K562 (cell line): ENCODE data around the gene TRPM2. TPM values are rescaled to one million over a fixed set of nuclear protein-coding genes. Genes with fewer than 3 reads are reported as not detected.

ENCODE experiments used
- ATAC-seq: fragments of 200-7000 bp; cut with Tn5 transposase; 3 replicates; pipeline ENCODE4 v1.9.1; 2020; ENCODE audit warnings: moderate library complexity
- BruUV-seq: library from RNA; stranded (reverse); fragments of 400-500 nt; replicated peaks from 2 replicates; lab custom pipeline; 2021; lab: Mats Ljungman, UMichigan
- CTCF ChIA-PET: fragments of 300-600 bp; formaldehyde crosslinking; extraction: SDS; loops from one replicate; lab custom pipeline; 2021; ENCODE audit warnings: low intra/inter-chr PET ratio; lab: Yijun Ruan, JAX
- POLR2A ChIA-PET: fragments of 300-600, 350-650 bp; sonication (Branson Sonifier 250); formaldehyde crosslinking; extraction: SDS; loops from one replicate; lab custom pipeline; 2021; ENCODE audit warnings: antibody characterized with exemption, inconsistent platforms; lab: Yijun Ruan, JAX
- DNase-seq, 4 experiments: peaks; one replicate each; pipeline versions ENCODE4 v3.0.0 to v3.0.0-alpha.2; 2011 to 2018; ENCODE audit warnings: low spot score in 3 of 4, mixed read lengths in 3 of 4; ENCODE audit errors: extremely low read depth in 1 of 4
- FAIRE-seq: peaks from 2 replicates; lab custom pipeline; 2011; peaks lifted over from hg19 to GRCh38; lab: Jason Lieb, UNC
- H2AFZ ChIP-seq: 2 replicates; pipeline ENCODE4 v1.6.0; 2011; ENCODE audit warnings: low read depth, low read length, control low read depth, inconsistent platforms
- H3K27ac ChIP-seq: fragments of 200-600 bp; 3 replicates; pipeline ENCODE4 v1.8.0; 2011; ENCODE audit warnings: low read depth, mild to moderate bottlenecking, control low read depth, inconsistent platforms, low read length, moderate library complexity, mixed read lengths; ENCODE audit errors: extremely low read depth
- H3K27me3 ChIP-seq, 2 experiments: fragments of 300-600 bp in 1 of 2; 2 replicates in 1 of 2; 3 replicates in 1 of 2; pipeline versions ENCODE4 v1.6.0 to v1.8.0; 2011; ENCODE audit warnings: inconsistent platforms in 2 of 2, low read length in 2 of 2, mild to moderate bottlenecking in 1 of 2, mixed read lengths in 1 of 2, moderate library complexity in 1 of 2; ENCODE audit not compliant: control insufficient read depth in 2 of 2, insufficient read depth in 2 of 2
- H3K36me3 ChIP-seq: fragments of 300-600 bp; 3 replicates; pipeline ENCODE4 v1.8.0; 2011; ENCODE audit warnings: mild to moderate bottlenecking, low read length, inconsistent platforms; ENCODE audit not compliant: control insufficient read depth, insufficient read depth
- H3K4me1 ChIP-seq, 2 experiments: fragments of 200-600 bp in 1 of 2; replicated peaks in 1 of 2; 2 replicates in 1 of 2; 3 replicates in 1 of 2; pipeline versions ENCODE4 v1.5.1 to v1.8.0; 2011; ENCODE audit warnings: inconsistent platforms in 2 of 2, low read length in 2 of 2, mild to moderate bottlenecking in 1 of 2, mixed read lengths in 1 of 2, moderate library complexity in 1 of 2; ENCODE audit not compliant: control insufficient read depth in 2 of 2, insufficient read depth in 2 of 2
- H3K4me2 ChIP-seq: 2 replicates; pipeline ENCODE4 v1.6.1; 2011; ENCODE audit warnings: low read length, control low read depth, inconsistent platforms, mixed read lengths; ENCODE audit not compliant: insufficient read depth
- H3K4me3 ChIP-seq: fragments of 200-600 bp; sonication (generic), shearing (Covaris generic); 2 replicates; pipeline ENCODE4 v1.5.1; 2016; ENCODE audit warnings: control low read depth, inconsistent platforms
- H3K79me2 ChIP-seq: fragments of 200-600 bp; 3 replicates; pipeline ENCODE4 v1.8.0; 2011; ENCODE audit warnings: low read length, inconsistent platforms; ENCODE audit not compliant: control insufficient read depth, insufficient read depth
- H3K9ac ChIP-seq, 2 experiments: 2 replicates each; pipeline versions ENCODE4 v1.6.0 to v1.6.1; 2011; ENCODE audit warnings: low read depth in 2 of 2, low read length in 2 of 2, control low read depth in 1 of 2, inconsistent platforms in 1 of 2, mild to moderate bottlenecking in 1 of 2, mixed read lengths in 1 of 2; ENCODE audit not compliant: insufficient read depth in 1 of 2
- H3K9me1 ChIP-seq: one replicate; pipeline ENCODE4 v1.6.0; 2011; ENCODE audit warnings: inconsistent platforms, mild to moderate bottlenecking, low read length, moderate library complexity; ENCODE audit not compliant: control insufficient read depth, insufficient read depth
- H3K9me3 ChIP-seq: replicated peaks from 2 replicates; pipeline ENCODE4 v1.5.1; 2011; ENCODE audit warnings: low read depth, low read length, inconsistent platforms; ENCODE audit not compliant: control insufficient read depth, insufficient read depth
- H4K20me1 ChIP-seq: replicated peaks from 2 replicates; pipeline ENCODE4 v1.6.1; 2011; ENCODE audit warnings: low read length, inconsistent platforms, mixed read lengths; ENCODE audit not compliant: control insufficient read depth, insufficient read depth
- ADNP ChIP-seq: fragments of 200-800 bp; sonication (Bioruptor generic); IDR thresholded peaks from 2 replicates; pipeline ENCODE4 v1.6.1; 2016; ENCODE audit warnings: missing genetic modification characterization, missing compliant biosample characterization
- CC2D1A ChIP-seq: fragments of 450-650 bp; IDR thresholded peaks from 2 replicates; pipeline ENCODE4 v1.6.1; 2017; ENCODE audit warnings: mild to moderate bottlenecking
- JUNB ChIP-seq: fragments of 450-650 bp; formaldehyde crosslinking; conservative IDR thresholded peaks from 2 replicates; pipeline ENCODE4 v1.4.0; 2020; ENCODE audit warnings: mild to moderate bottlenecking
- KDM5B ChIP-seq: fragments of 200-600 bp; sonication (generic); IDR thresholded peaks from 2 replicates; pipeline ENCODE4 v1.6.1; 2012; ENCODE audit warnings: low read depth, mild to moderate bottlenecking, moderate library complexity, low read length, control low read depth, inconsistent platforms; ENCODE audit not compliant: insufficient replicate concordance
- MBD2 ChIP-seq: sonication (generic); IDR thresholded peaks from 2 replicates; pipeline ENCODE4 v1.6.1; 2016; ENCODE audit warnings: low read depth, borderline replicate concordance
- PCBP2 ChIP-seq: fragments of 200-400 bp; formaldehyde crosslinking; IDR thresholded peaks from 2 replicates; pipeline ENCODE4 v1.6.1; 2018; ENCODE audit warnings: low read length, low read depth, mild to moderate bottlenecking, moderate library complexity; ENCODE audit not compliant: poor library complexity, severe bottlenecking
- SIX5 ChIP-seq, 2 experiments: IDR thresholded peaks; 2 replicates each; pipeline ENCODE4 v1.6.1; 2011; ENCODE audit warnings: low read length in 2 of 2, borderline replicate concordance in 1 of 2, low read depth in 1 of 2, mild to moderate bottlenecking in 1 of 2, moderate library complexity in 1 of 2; ENCODE audit not compliant: insufficient read depth in 1 of 2
- SRSF9 ChIP-seq: fragments of 200-400 bp; formaldehyde crosslinking; IDR thresholded peaks from 2 replicates; pipeline ENCODE4 v1.6.1; 2017; ENCODE audit warnings: low read depth, low read length, borderline replicate concordance
- ZNF583 ChIP-seq: fragments of 250-450 bp; sonication (Bioruptor Pico); IDR thresholded peaks from 2 replicates; pipeline ENCODE4 v1.4.0; 2020
- ZZZ3 ChIP-seq: fragments of 450-650 bp; IDR thresholded peaks from 2 replicates; pipeline ENCODE4 v1.6.1; 2016; ENCODE audit warnings: antibody characterized with exemption, mild to moderate bottlenecking, moderate library complexity
- WGBS: fragments of 100-300 bp; shearing (Covaris generic); methylation state at CpG from one replicate; pipeline ENCODE4 v1.1.6; 2016; ENCODE audit warnings: low coverage, mixed read lengths; ENCODE audit not compliant: insufficient coverage; ENCODE audit errors: missing lambda C conversion rate; 5-methylcytosine and 5-hydroxymethylcytosine counted together
- in situ Hi-C: fragments of 300-500 bp; cut with MboI; formaldehyde crosslinking; loops from 4 replicates; pipeline ENCODE4 v1.15.0; 2018; ENCODE audit warnings: inconsistent platforms, mixed read lengths
- intact Hi-C: fragments of 100-400 bp; cut with micrococcal nuclease; formaldehyde crosslinking; loops from 2 replicates; pipeline ENCODE4 v1.14.2; 2022
- polyA plus RNA-seq, 8 experiments: library from polyadenylated mRNA; depleted of rRNA in 4 of 8; stranded (reverse) in 5 of 8; unstranded in 3 of 8; fragments of >200 nt; fragmentation: Nextera tagmentation in 2 of 8; fragmentation: Illumina TruSeq in 1 of 8; extraction: Ambion mirVana in 2 of 8; extraction: Trizol in 1 of 8; gene quantifications; 2 replicates each; pipeline versions ENCODE4 v1.2.1 to v1.2.3, GENCODE V29; 2011 to 2014; ENCODE audit warnings: inconsistent platforms in 1 of 8, missing spikeins in 1 of 8
- total RNA-seq, 7 experiments: library from RNA; depleted of rRNA in 6 of 7; stranded (reverse); fragments of >200 nt in 6 of 7; fragmentation: Illumina TruSeq in 2 of 7; extraction: Trizol in 2 of 7; gene quantifications; 2 replicates each; pipeline versions ENCODE4 v1.2.1 to v1.2.3, GENCODE V29; 2011 to 2021; ENCODE audit warnings: low replicate concordance in 1 of 7
- TF ChIP-seq, protein P1 (sequence below): fragments of 250-450 bp; sonication (Bioruptor Pico); IDR thresholded peaks from 2 replicates; pipeline ENCODE4 v1.4.0; 2020; ENCODE audit warnings: mild to moderate bottlenecking
- TF ChIP-seq, protein P2 (sequence below): fragments of 250-450 bp; sonication (Bioruptor Pico); IDR thresholded peaks from 2 replicates; pipeline ENCODE4 v1.5.0; 2020; ENCODE audit warnings: mild to moderate bottlenecking

The TRPM2 gene
- total and polyA plus RNA-seq, 9 of the 15 experiments (the other 6 are each of a cell fraction or from before 2014, with no cell fraction given) = 0.33 to 2.1 (median 0.98) TPM; not detected in 2

DNA sequence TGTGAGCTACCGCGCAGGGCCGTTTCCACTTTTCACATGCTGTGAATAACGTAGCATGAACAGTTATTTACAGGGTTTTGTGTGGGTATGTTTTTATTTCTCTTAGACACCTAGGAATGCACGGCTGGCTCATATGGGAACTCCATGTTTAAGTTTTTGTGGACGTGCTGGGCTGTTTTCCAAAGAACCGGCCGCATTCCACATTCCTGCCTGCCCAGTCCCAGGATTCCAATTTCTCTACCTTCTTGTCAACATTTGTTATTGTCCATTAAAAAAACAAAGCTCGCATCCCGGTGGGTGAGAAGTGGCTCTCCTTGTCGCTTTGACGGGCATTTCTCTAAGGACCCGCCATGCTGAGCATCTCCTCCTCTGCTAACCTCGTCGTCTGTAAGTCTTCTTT lies 54.8 kb downstream of the TRPM2 start:
- H3K4me2 ChIP-seq = no peak overlapping the region
- intact Hi-C loops (no loop called here), in situ Hi-C loops (no loop called here)
- H3K9ac ChIP-seq = no peak overlapping the region
- ATAC-seq (no peak), FAIRE-seq (no peak), DNase-seq (no peak)
- no peaks in the 10 kb centered on the region for H3K36me3 ChIP-seq
- POLR2A ChIA-PET = no interaction called here
- CTCF ChIA-PET = interaction anchor here (0.7 kb wide), 1 partner anchor 42 kb away, joined by 3 read pairs; no protein-coding TSS in a partner anchor
- no TSS peak for BruUV-seq
- WGBS = 24% methylated on average over 15 of the region's 15 CpGs
- H3K27ac ChIP-seq = no peak overlapping the region
- H3K4me3 ChIP-seq = no peak overlapping the region
- H2AFZ ChIP-seq = no peak overlapping the region
- no peaks in the 10 kb centered on the region for H3K9me1 ChIP-seq
- peaks cover 13% of the 10 kb centered on the region; the same call in 1 of the 2 replicates for H3K9me3 ChIP-seq
- H4K20me1 ChIP-seq = no peaks in the 10 kb centered on the region
- peaks cover 0 to 3% of the 10 kb centered on the region in 2 experiments; a peak in 2 of 5 replicates for H3K4me1 ChIP-seq
- H3K79me2 ChIP-seq = no peaks in the 10 kb centered on the region
- no peaks in the 10 kb centered on the region for H3K27me3 ChIP-seq
- no peak for TF ChIP-seq ZNF583 (CRISPR knock-in tag)

DNA sequence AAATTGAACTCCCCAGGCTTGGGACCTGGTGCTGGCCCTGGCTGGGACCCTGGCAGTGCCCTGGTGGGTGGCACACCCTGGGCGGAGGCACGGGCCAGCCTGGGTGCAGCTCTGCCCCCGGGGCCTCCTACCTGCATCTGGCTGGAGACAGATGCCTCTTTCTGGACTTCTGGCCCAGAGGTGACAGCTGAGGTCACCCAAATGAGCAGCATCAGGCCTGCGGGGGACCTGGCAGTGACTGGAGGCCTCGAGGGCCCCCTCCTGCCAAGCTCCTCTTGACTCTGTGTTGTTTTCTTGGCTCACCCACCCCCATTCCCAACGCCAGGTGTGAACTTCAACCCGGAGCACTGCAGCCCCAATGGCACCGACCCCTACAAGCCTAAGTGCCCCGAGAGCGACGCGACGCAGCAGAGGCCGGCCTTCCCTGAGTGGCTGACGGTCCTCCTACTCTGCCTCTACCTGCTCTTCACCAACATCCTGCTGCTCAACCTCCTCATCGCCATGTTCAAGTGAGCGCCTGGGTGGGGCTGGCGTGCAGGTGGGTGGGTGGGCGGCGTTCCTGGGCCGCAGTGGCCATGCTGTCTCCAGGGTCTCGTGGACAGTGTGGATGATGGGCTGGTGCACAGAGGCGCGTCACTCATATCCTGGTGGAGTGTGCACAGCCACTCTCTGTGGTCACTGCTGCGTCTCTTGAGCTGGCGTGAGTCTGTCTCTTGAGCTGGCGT lies 60.3 kb downstream of the TRPM2 start:
- peaks cover 2 to 27% of the 10 kb centered on the region in 2 experiments; a peak in 2 of 5 replicates for H3K27me3 ChIP-seq
- H3K9ac ChIP-seq = no peak overlapping the region
- H2AFZ ChIP-seq = no peak overlapping the region
- POLR2A ChIA-PET = no interaction called here
- peaks cover 0 to 17% of the 10 kb centered on the region in 2 experiments; a peak in 1 of 5 replicates for H3K4me1 ChIP-seq
- H4K20me1 ChIP-seq = no peaks in the 10 kb centered on the region
- no peak overlapping the region for H3K4me2 ChIP-seq
- ATAC-seq (no peak), DNase-seq (no peak), FAIRE-seq (no peak)
- H3K9me1 ChIP-seq = no peaks in the 10 kb centered on the region
- H3K4me3 ChIP-seq = no peak overlapping the region
- CTCF ChIA-PET = no interaction called here
- no peaks in the 10 kb centered on the region for H3K36me3 ChIP-seq
- intact Hi-C loops (no loop called here), in situ Hi-C loops (no loop called here)
- 12% methylated on average over 26 of the region's 27 CpGs for WGBS
- no peaks in the 10 kb centered on the region for H3K79me2 ChIP-seq
- no peak overlapping the region for H3K27ac ChIP-seq
- no TSS peak for BruUV-seq
- H3K9me3 ChIP-seq = no peaks in the 10 kb centered on the region; the same call in 1 of the 2 replicates
- TF ChIP-seq SIX5 (IDR thresholded peaks at IDR 0.05; ENCODE audit: borderline replicate concordance in 1 of 2, insufficient read depth in 1 of 2, low read depth in 1 of 2, low read length in 2 of 2) (no peak), JUNB (no peak), KDM5B (no peak), SRSF9 (no peak), ADNP (no peak), MBD2 (no peak), CC2D1A (no peak), PCBP2 (no peak), ZZZ3 (no peak)
- TF ChIP-seq, protein P1, sequence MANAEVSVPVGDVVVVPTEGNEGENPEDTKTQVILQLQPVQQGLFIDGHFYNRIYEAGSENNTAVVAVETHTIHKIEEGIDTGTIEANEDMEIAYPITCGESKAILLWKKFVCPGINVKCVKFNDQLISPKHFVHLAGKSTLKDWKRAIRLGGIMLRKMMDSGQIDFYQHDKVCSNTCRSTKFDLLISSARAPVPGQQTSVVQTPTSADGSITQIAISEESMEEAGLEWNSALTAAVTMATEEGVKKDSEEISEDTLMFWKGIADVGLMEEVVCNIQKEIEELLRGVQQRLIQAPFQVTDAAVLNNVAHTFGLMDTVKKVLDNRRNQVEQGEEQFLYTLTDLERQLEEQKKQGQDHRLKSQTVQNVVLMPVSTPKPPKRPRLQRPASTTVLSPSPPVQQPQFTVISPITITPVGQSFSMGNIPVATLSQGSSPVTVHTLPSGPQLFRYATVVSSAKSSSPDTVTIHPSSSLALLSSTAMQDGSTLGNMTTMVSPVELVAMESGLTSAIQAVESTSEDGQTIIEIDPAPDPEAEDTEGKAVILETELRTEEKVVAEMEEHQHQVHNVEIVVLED (CRISPR knock-in tag) = no peak
- TF ChIP-seq, protein P2, sequence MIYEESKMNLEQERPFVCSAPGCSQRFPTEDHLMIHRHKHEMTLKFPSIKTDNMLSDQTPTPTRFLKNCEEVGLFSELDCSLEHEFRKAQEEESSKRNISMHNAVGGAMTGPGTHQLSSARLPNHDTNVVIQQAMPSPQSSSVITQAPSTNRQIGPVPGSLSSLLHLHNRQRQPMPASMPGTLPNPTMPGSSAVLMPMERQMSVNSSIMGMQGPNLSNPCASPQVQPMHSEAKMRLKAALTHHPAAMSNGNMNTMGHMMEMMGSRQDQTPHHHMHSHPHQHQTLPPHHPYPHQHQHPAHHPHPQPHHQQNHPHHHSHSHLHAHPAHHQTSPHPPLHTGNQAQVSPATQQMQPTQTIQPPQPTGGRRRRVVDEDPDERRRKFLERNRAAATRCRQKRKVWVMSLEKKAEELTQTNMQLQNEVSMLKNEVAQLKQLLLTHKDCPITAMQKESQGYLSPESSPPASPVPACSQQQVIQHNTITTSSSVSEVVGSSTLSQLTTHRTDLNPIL = no peak
